HUES64 (cell line): ENCODE data around the gene SLF1.

Experiments used
- H3K27ac ChIP-seq: 2 replicates; pipeline ENCODE4 v1.7.0; 2013; ENCODE audit warnings: low read depth, low read length, inconsistent platforms
- H3K27me3 ChIP-seq: 2 replicates; pipeline ENCODE4 v1.6.1; 2013; ENCODE audit warnings: mild to moderate bottlenecking, low read length; ENCODE audit not compliant: insufficient read depth
- H3K36me3 ChIP-seq: 2 replicates; pipeline ENCODE4 v1.6.1; 2013; ENCODE audit warnings: mild to moderate bottlenecking, low read length; ENCODE audit not compliant: insufficient read depth
- H3K4me1 ChIP-seq: 2 replicates; pipeline ENCODE4 v1.6.1; 2013; ENCODE audit warnings: mild to moderate bottlenecking, low read length, moderate library complexity; ENCODE audit not compliant: insufficient read depth
- H3K4me3 ChIP-seq: 2 replicates; pipeline ENCODE4 v1.5.1; 2013; ENCODE audit warnings: mild to moderate bottlenecking, low read length, moderate library complexity
- H3K9ac ChIP-seq: 2 replicates; pipeline ENCODE4 v1.6.1; 2013; ENCODE audit warnings: mild to moderate bottlenecking, low read depth, low read length
- H3K9me3 ChIP-seq: 2 replicates; pipeline ENCODE4 v1.6.1; 2013; ENCODE audit warnings: low read depth, low read length; ENCODE audit not compliant: insufficient read depth
- WGBS: fragments of 150-250, 120-280 bp; methylation state at CpG from one replicate; pipeline ENCODE4 v1.1.7; 2013; ENCODE audit warnings: missing lambda C conversion rate; 5-methylcytosine and 5-hydroxymethylcytosine counted together

SLF1 gene

GRCh38 chr5:94620256-94620655 is 1.8 kb downstream of the SLF1 start:
- peaks cover 19% of the 10 kb centered on the region for H3K4me1 ChIP-seq
- no peak overlapping the region for H3K9ac ChIP-seq
- WGBS, result 100% methylated on average over 2 of the region's 5 CpGs
- no peak overlapping the region for H3K4me3 ChIP-seq
- no peaks in the 10 kb centered on the region for H3K36me3 ChIP-seq
- H3K27me3 ChIP-seq, result no peaks in the 10 kb centered on the region
- H3K9me3 ChIP-seq, result no peaks in the 10 kb centered on the region
- H3K27ac ChIP-seq, result no peak overlapping the region

GRCh38 chr5:94621763-94622162 is 3.3 kb downstream of the SLF1 start:
- H3K9me3 ChIP-seq, result no peaks in the 10 kb centered on the region
- H3K27ac ChIP-seq, result no peak overlapping the region
- H3K36me3 ChIP-seq, result no peaks in the 10 kb centered on the region
- peaks cover 7% of the 10 kb centered on the region for H3K4me1 ChIP-seq
- no peak overlapping the region for H3K9ac ChIP-seq
- no peaks in the 10 kb centered on the region for H3K27me3 ChIP-seq
- H3K4me3 ChIP-seq, result no peak overlapping the region
- 97% methylated on average over 5 of the region's 5 CpGs for WGBS

GRCh38 chr5:94623011-94623410 is 4.5 kb downstream of the SLF1 start:
- H3K9ac ChIP-seq, result no peak overlapping the region
- no peaks in the 10 kb centered on the region for H3K27me3 ChIP-seq
- H3K4me1 ChIP-seq, result no peaks in the 10 kb centered on the region
- no peaks in the 10 kb centered on the region for H3K36me3 ChIP-seq
- no peaks in the 10 kb centered on the region for H3K9me3 ChIP-seq
- no peak overlapping the region for H3K27ac ChIP-seq
- H3K4me3 ChIP-seq, result no peak overlapping the region

- Histone ChIP-seq H3K27ac (no peak overlapping the region), H3K4me1 (no peaks in the 10 kb centered on the region), H3K36me3 (peaks cover 4% of the 10 kb centered on the region), H3K9me3 (no peaks in the 10 kb centered on the region), H3K9ac (no peak overlapping the region), H3K4me3 (no peak overlapping the region), H3K27me3 (no peaks in the 10 kb centered on the region)
- 94% methylated on average over 2 of the region's 2 CpGs for WGBS
Observed at GRCh38 chr5:94623877-94624276, 5.4 kb downstream of the SLF1 start.

GRCh38 chr5:94627191-94627590 is 8.7 kb downstream of the SLF1 start:
- Histone ChIP-seq H3K9me3 (no peaks in the 10 kb centered on the region), H3K27me3 (no peaks in the 10 kb centered on the region), H3K27ac (no peak overlapping the region), H3K4me1 (no peaks in the 10 kb centered on the region), H3K36me3 (peaks cover 36% of the 10 kb centered on the region), H3K4me3 (no peak overlapping the region), H3K9ac (no peak overlapping the region)
- no CpG with 5 or more reads among the region's 1 CpG for WGBS

- Histone ChIP-seq H3K4me3 (no peak overlapping the region), H3K27ac (no peak overlapping the region), H3K9me3 (no peaks in the 10 kb centered on the region), H3K36me3 (peaks cover 42% of the 10 kb centered on the region), H3K9ac (no peak overlapping the region), H3K4me1 (no peaks in the 10 kb centered on the region), H3K27me3 (no peaks in the 10 kb centered on the region)
- 96% methylated on average over 1 of the region's 2 CpGs for WGBS
Observed at GRCh38 chr5:94632024-94632423, 13.6 kb downstream of the SLF1 start.

- WGBS, result 90% methylated on average over 3 of the region's 3 CpGs
- Histone ChIP-seq H3K4me3 (no peak overlapping the region), H3K9ac (no peak overlapping the region), H3K27me3 (no peaks in the 10 kb centered on the region), H3K36me3 (peaks cover 36% of the 10 kb centered on the region), H3K27ac (no peak overlapping the region), H3K4me1 (no peaks in the 10 kb centered on the region), H3K9me3 (peaks cover 23% of the 10 kb centered on the region)
Observed at GRCh38 chr5:94640176-94640575, 21.7 kb downstream of the SLF1 start.

- Histone ChIP-seq H3K9me3 (peaks cover 8% of the 10 kb centered on the region), H3K36me3 (peaks cover 58% of the 10 kb centered on the region), H3K4me1 (no peaks in the 10 kb centered on the region), H3K27ac (no peak overlapping the region), H3K9ac (no peak overlapping the region), H3K27me3 (no peaks in the 10 kb centered on the region), H3K4me3 (no peak overlapping the region)
- 95% methylated on average over 3 of the region's 3 CpGs for WGBS
Observed at GRCh38 chr5:94645053-94645452, 26.6 kb downstream of the SLF1 start.

GRCh38 chr5:94646758-94647157 is 28.3 kb downstream of the SLF1 start:
- no peak overlapping the region for H3K9ac ChIP-seq
- H3K9me3 ChIP-seq, result no peaks in the 10 kb centered on the region
- no peak overlapping the region for H3K27ac ChIP-seq
- no peaks in the 10 kb centered on the region for H3K4me1 ChIP-seq
- H3K4me3 ChIP-seq, result no peak overlapping the region
- H3K36me3 ChIP-seq, result peaks cover 64% of the 10 kb centered on the region
- no peaks in the 10 kb centered on the region for H3K27me3 ChIP-seq

- Histone ChIP-seq H3K9ac (no peak overlapping the region), H3K4me3 (no peak overlapping the region), H3K27ac (no peak overlapping the region), H3K36me3 (peaks cover 71% of the 10 kb centered on the region), H3K4me1 (no peaks in the 10 kb centered on the region), H3K27me3 (no peaks in the 10 kb centered on the region), H3K9me3 (peaks cover 7% of the 10 kb centered on the region; the same call in 1 of the 2 replicates)
- no CpG with 5 or more reads among the region's 1 CpG for WGBS
Observed at GRCh38 chr5:94649874-94650273, 31.4 kb downstream of the SLF1 start.

- no peaks in the 10 kb centered on the region for H3K27me3 ChIP-seq
- H3K9me3 ChIP-seq, result peaks cover 32% of the 10 kb centered on the region; the same call in 1 of the 2 replicates
- H3K4me1 ChIP-seq, result no peaks in the 10 kb centered on the region
- no peak overlapping the region for H3K9ac ChIP-seq
- H3K27ac ChIP-seq, result no peak overlapping the region
- H3K36me3 ChIP-seq, result peaks cover 58% of the 10 kb centered on the region
- 90% methylated on average over 1 of the region's 1 CpG for WGBS
- no peak overlapping the region for H3K4me3 ChIP-seq
Observed at GRCh38 chr5:94658272-94658671, 39.8 kb downstream of the SLF1 start.

- Histone ChIP-seq H3K9ac (no peak overlapping the region), H3K9me3 (peaks cover 19% of the 10 kb centered on the region; the same call in 1 of the 2 replicates), H3K4me1 (no peaks in the 10 kb centered on the region), H3K4me3 (no peak overlapping the region), H3K27ac (no peak overlapping the region), H3K36me3 (peaks cover 54% of the 10 kb centered on the region), H3K27me3 (no peaks in the 10 kb centered on the region)
- 90% methylated on average over 8 of the region's 8 CpGs for WGBS
Observed at GRCh38 chr5:94660506-94660905, 42.0 kb downstream of the SLF1 start.
